ENCODE data around the gene MBNL2. TPM values are rescaled to one million over a fixed set of nuclear protein-coding genes. Genes with fewer than 3 reads are reported as not detected.

Gene MBNL2
- total and polyA plus RNA-seq, 4 donors, result 26.5 to 79.4 (median 55.7) TPM

DNA sequence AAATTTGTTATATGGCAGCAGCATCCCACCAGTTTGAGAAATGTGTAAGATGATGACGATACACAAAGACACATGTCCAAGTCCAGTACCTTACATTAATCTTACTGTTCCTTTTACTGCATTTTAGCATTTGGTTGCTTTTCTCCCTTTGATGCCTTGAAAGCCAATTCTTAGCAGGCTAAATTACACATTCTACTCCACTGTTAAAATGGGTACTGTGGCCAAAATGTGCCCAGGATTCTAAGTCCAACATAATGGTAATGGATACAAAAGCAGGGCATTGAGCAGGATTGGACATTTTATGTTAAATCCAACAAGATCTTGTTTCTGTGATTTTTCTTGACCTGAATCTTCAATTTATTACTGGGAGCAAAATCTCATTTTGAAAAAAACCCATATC is 159.1 kb downstream of the MBNL2 start:
- H3K36me3 ChIP-seq (ENCODE audit: control insufficient read depth in 1 of 2, insufficient read depth in 2 of 2, low read length in 1 of 2), result peaks cover 0 to 2% of the 10 kb centered on the region in 2 donors
- no peak for DNase-seq
- intact Hi-C loops (cut with DNase I), result no loop called here
- ATAC-seq (ENCODE audit: low FRiP score), result no peak
- no peaks in the 10 kb centered on the region for H3K27me3 ChIP-seq (ENCODE audit: control insufficient read depth in 1 of 2, insufficient read depth in 2 of 2, low read length in 1 of 2)
- peaks cover 3 to 8% of the 10 kb centered on the region in 2 donors for H3K4me1 ChIP-seq (ENCODE audit: control insufficient read depth in 1 of 2, insufficient read depth in 2 of 2, low read length in 2 of 2)
- no peaks in the 10 kb centered on the region for H3K9me3 ChIP-seq (ENCODE audit: control insufficient read depth, low read length)
- WGBS, 2 donors, result 98% methylated on average over 1 of the region's 1 CpG
- no peak overlapping the region for H3K27ac ChIP-seq (ENCODE audit: low read depth in 1 of 2, low read length in 2 of 2)
- H3K4me3 ChIP-seq (ENCODE audit: low read length in 2 of 2), result no peak overlapping the region

GRCh38 chr13:97382276-97382675 is 160.1 kb downstream of the MBNL2 start:
- no peaks in the 10 kb centered on the region for H3K36me3 ChIP-seq (ENCODE audit: control insufficient read depth in 1 of 2, insufficient read depth in 2 of 2, low read length in 1 of 2)
- 98 to 100% methylated on average over 5 of the region's 5 CpGs for WGBS, 2 donors
- peaks cover 3 to 10% of the 10 kb centered on the region in 2 donors for H3K4me1 ChIP-seq (ENCODE audit: control insufficient read depth in 1 of 2, insufficient read depth in 2 of 2, low read length in 2 of 2)
- no peaks in the 10 kb centered on the region for H3K9me3 ChIP-seq (ENCODE audit: control insufficient read depth, low read length)
- no peak for DNase-seq
- no peak overlapping the region for H3K4me3 ChIP-seq (ENCODE audit: low read length in 2 of 2)
- intact Hi-C loops (cut with DNase I), result no loop called here
- no peak for ATAC-seq (ENCODE audit: low FRiP score)
- no peak overlapping the region for H3K27ac ChIP-seq (ENCODE audit: low read depth in 1 of 2, low read length in 2 of 2)
- no peaks in the 10 kb centered on the region for H3K27me3 ChIP-seq (ENCODE audit: control insufficient read depth in 1 of 2, insufficient read depth in 2 of 2, low read length in 1 of 2)

GRCh38 chr13:97384371-97384770 is 162.2 kb downstream of the MBNL2 start:
- H3K36me3 ChIP-seq (ENCODE audit: control insufficient read depth in 1 of 2, insufficient read depth in 2 of 2, low read length in 1 of 2), result no peaks in the 10 kb centered on the region
- no peak overlapping the region for H3K4me3 ChIP-seq (ENCODE audit: low read length in 2 of 2)
- intact Hi-C loops (cut with DNase I), result no loop called here
- no peak for ATAC-seq (ENCODE audit: low FRiP score)
- DNase-seq, result no peak
- peaks cover 3 to 10% of the 10 kb centered on the region in 2 donors for H3K4me1 ChIP-seq (ENCODE audit: control insufficient read depth in 1 of 2, insufficient read depth in 2 of 2, low read length in 2 of 2)
- H3K27me3 ChIP-seq (ENCODE audit: control insufficient read depth in 1 of 2, insufficient read depth in 2 of 2, low read length in 1 of 2), result no peaks in the 10 kb centered on the region
- H3K9me3 ChIP-seq (ENCODE audit: control insufficient read depth, low read length), result no peaks in the 10 kb centered on the region
- WGBS, 2 donors, result 38 to 49% methylated on average over 2 of the region's 2 CpGs
- H3K27ac ChIP-seq (ENCODE audit: low read depth in 1 of 2, low read length in 2 of 2), result no peak overlapping the region

GRCh38 chr13:97385146-97385545 is 163.0 kb downstream of the MBNL2 start:
- peaks cover 3 to 10% of the 10 kb centered on the region in 2 donors for H3K4me1 ChIP-seq (ENCODE audit: control insufficient read depth in 1 of 2, insufficient read depth in 2 of 2, low read length in 2 of 2)

GRCh38 chr13:97385854-97386253 is 163.7 kb downstream of the MBNL2 start:
- WGBS, 2 donors, result 85 to 88% methylated on average over 3 of the region's 3 CpGs
- no peaks in the 10 kb centered on the region for H3K27me3 ChIP-seq (ENCODE audit: control insufficient read depth in 1 of 2, insufficient read depth in 2 of 2, low read length in 1 of 2)
- intact Hi-C loops (cut with DNase I), result no loop called here
- no peaks in the 10 kb centered on the region for H3K9me3 ChIP-seq (ENCODE audit: control insufficient read depth, low read length)
- ATAC-seq (ENCODE audit: low FRiP score) (no peak), DNase-seq (no peak)
- H3K36me3 ChIP-seq (ENCODE audit: control insufficient read depth in 1 of 2, insufficient read depth in 2 of 2, low read length in 1 of 2), result no peaks in the 10 kb centered on the region
- H3K27ac ChIP-seq (ENCODE audit: low read depth in 1 of 2, low read length in 2 of 2), result no peak overlapping the region
- peaks cover 3 to 10% of the 10 kb centered on the region in 2 donors for H3K4me1 ChIP-seq (ENCODE audit: control insufficient read depth in 1 of 2, insufficient read depth in 2 of 2, low read length in 2 of 2)
- no peak overlapping the region for H3K4me3 ChIP-seq (ENCODE audit: low read length in 2 of 2)

More at GRCh38 chr13:97385146-97385545, 163.0 kb downstream of the MBNL2 start:
- no peak overlapping the region for H3K27ac ChIP-seq (ENCODE audit: low read depth in 1 of 2, low read length in 2 of 2)
- H3K36me3 ChIP-seq (ENCODE audit: control insufficient read depth in 1 of 2, insufficient read depth in 2 of 2, low read length in 1 of 2), result no peaks in the 10 kb centered on the region
- H3K4me3 ChIP-seq (ENCODE audit: low read length in 2 of 2), result no peak overlapping the region
- ATAC-seq (ENCODE audit: low FRiP score), result no peak
- H3K27me3 ChIP-seq (ENCODE audit: control insufficient read depth in 1 of 2, insufficient read depth in 2 of 2, low read length in 1 of 2), result no peaks in the 10 kb centered on the region
- intact Hi-C loops (cut with DNase I), result no loop called here
- DNase-seq, result no peak
- no peaks in the 10 kb centered on the region for H3K9me3 ChIP-seq (ENCODE audit: control insufficient read depth, low read length)

DNA sequence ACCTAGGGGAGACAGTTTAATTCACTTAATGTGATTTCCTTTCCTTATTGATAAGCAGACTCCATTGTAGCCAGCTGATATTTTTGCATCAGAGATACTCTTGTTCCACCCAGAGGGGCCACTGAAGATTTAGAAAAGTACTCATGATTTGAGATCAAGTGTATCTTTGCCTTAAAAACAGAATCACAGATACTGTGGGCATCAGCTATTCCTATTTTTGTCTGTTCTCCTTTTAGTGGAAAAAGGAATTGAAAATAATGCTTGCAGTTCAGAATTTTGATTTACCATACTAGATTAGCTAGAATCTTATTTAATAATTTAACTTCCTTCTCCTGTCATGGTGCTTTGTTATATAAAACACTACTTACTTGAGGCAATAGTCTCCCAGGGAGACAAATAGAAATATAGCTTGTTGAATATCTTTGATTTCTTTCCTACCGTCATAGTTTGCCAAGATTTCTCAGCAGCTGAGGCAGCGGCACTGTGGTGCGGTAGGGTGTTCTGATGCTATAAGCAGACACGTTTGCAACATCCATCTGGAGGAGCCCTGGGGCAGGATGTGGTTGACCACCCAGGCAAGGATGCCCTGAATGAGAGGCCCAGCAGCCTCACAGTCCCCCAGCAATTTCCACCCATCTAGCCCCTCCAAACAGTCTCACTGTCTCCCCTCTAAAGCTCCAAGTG is 164.8 kb downstream of the MBNL2 start:
- intact Hi-C loops (cut with DNase I), result no loop called here

GRCh38 chr13:97387485-97387839 is 165.3 kb downstream of the MBNL2 start:
- H3K4me1 ChIP-seq (ENCODE audit: control insufficient read depth in 1 of 2, insufficient read depth in 2 of 2, low read length in 2 of 2), result peaks cover 3 to 10% of the 10 kb centered on the region in 2 donors

More for the DNA sequence above, 164.8 kb downstream of the MBNL2 start:
- peak; percentile 66 to 75 for DNase-seq
- H3K9me3 ChIP-seq (ENCODE audit: control insufficient read depth, low read length), result no peaks in the 10 kb centered on the region
- no peak overlapping the region for H3K27ac ChIP-seq (ENCODE audit: low read depth in 1 of 2, low read length in 2 of 2)
- H3K4me1 ChIP-seq (ENCODE audit: control insufficient read depth in 1 of 2, insufficient read depth in 2 of 2, low read length in 2 of 2), result peaks cover 3 to 10% of the 10 kb centered on the region in 2 donors
- no peak overlapping the region for H3K4me3 ChIP-seq (ENCODE audit: low read length in 2 of 2)
- WGBS, 2 donors, result 86 to 87% methylated on average over 4 of the region's 4 CpGs
- H3K27me3 ChIP-seq (ENCODE audit: control insufficient read depth in 1 of 2, insufficient read depth in 2 of 2, low read length in 1 of 2), result no peaks in the 10 kb centered on the region
- no peaks in the 10 kb centered on the region for H3K36me3 ChIP-seq (ENCODE audit: control insufficient read depth in 1 of 2, insufficient read depth in 2 of 2, low read length in 1 of 2)
- ATAC-seq (ENCODE audit: low FRiP score), result peak; percentile 44

DNA sequence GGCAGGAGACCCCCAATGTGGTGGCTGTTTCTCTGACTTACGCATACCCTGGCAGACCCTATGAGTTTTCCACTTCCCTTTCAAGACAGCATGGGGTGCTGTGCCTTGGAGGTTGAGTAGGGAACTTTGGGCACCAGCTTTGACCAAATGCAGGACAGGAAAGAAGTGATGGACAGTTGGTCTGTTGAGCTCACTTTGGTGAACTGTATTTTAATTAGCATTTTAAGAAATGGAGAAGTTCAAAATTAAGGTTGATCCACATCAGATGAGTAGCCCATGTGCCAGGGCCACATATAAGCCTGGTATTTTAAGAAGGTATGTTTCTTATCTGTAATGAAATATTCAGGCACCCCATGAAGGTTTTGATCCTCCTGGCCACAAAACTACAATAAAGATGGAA is 165.8 kb downstream of the MBNL2 start:
- no peak overlapping the region for H3K27ac ChIP-seq (ENCODE audit: low read depth in 1 of 2, low read length in 2 of 2)
- DNase-seq (no peak), ATAC-seq (ENCODE audit: low FRiP score) (no peak)
- H3K9me3 ChIP-seq (ENCODE audit: control insufficient read depth, low read length), result no peaks in the 10 kb centered on the region
- intact Hi-C loops (cut with DNase I), result no loop called here
- no peaks in the 10 kb centered on the region for H3K36me3 ChIP-seq (ENCODE audit: control insufficient read depth in 1 of 2, insufficient read depth in 2 of 2, low read length in 1 of 2)
- no peaks in the 10 kb centered on the region for H3K27me3 ChIP-seq (ENCODE audit: control insufficient read depth in 1 of 2, insufficient read depth in 2 of 2, low read length in 1 of 2)
- H3K4me1 ChIP-seq (ENCODE audit: control insufficient read depth in 1 of 2, insufficient read depth in 2 of 2, low read length in 2 of 2), result peaks cover 3 to 10% of the 10 kb centered on the region in 2 donors
- H3K4me3 ChIP-seq (ENCODE audit: low read length in 2 of 2), result no peak overlapping the region
- WGBS, 2 donors, result 96% methylated on average over 1 of the region's 1 CpG

More at GRCh38 chr13:97387485-97387839, 165.3 kb downstream of the MBNL2 start:
- no peak for DNase-seq
- Histone ChIP-seq H3K27me3 (ENCODE audit: control insufficient read depth in 1 of 2, insufficient read depth in 2 of 2, low read length in 1 of 2) (no peaks in the 10 kb centered on the region), H3K4me3 (ENCODE audit: low read length in 2 of 2) (no peak overlapping the region), H3K9me3 (ENCODE audit: control insufficient read depth, low read length) (no peaks in the 10 kb centered on the region), H3K27ac (ENCODE audit: low read depth in 1 of 2, low read length in 2 of 2) (no peak overlapping the region), H3K36me3 (ENCODE audit: control insufficient read depth in 1 of 2, insufficient read depth in 2 of 2, low read length in 1 of 2) (no peaks in the 10 kb centered on the region)
- peak; percentile 59 for ATAC-seq (ENCODE audit: low FRiP score)
- 94 to 96% methylated on average over 5 of the region's 5 CpGs for WGBS, 2 donors
- intact Hi-C loops (cut with DNase I), result no loop called here

DNA sequence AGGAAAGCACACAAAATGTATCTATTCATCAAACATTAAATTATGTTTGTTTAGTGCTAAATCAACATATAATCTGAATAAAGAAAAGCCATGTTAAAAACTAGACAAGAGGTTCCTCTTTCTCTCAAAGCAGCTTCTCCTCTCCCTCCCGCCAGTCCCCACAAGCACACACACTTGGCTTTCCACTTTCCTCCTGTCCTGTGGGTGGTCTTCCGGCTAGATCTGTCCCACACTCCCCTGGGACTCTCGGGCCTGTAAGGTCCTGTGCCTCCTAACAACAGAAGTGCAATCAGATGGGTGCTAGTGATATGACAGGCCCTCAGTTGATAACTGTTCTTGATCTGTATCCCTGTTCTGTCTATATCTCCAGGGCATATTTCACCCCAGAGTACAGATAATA is 166.2 kb downstream of the MBNL2 start:
- Histone ChIP-seq H3K27me3 (ENCODE audit: control insufficient read depth in 1 of 2, insufficient read depth in 2 of 2, low read length in 1 of 2) (no peaks in the 10 kb centered on the region), H3K9me3 (ENCODE audit: control insufficient read depth, low read length) (no peaks in the 10 kb centered on the region), H3K4me1 (ENCODE audit: control insufficient read depth in 1 of 2, insufficient read depth in 2 of 2, low read length in 2 of 2) (peaks cover 3 to 10% of the 10 kb centered on the region in 2 donors), H3K4me3 (ENCODE audit: low read length in 2 of 2) (no peak overlapping the region), H3K27ac (ENCODE audit: low read depth in 1 of 2, low read length in 2 of 2) (no peak overlapping the region), H3K36me3 (ENCODE audit: control insufficient read depth in 1 of 2, insufficient read depth in 2 of 2, low read length in 1 of 2) (no peaks in the 10 kb centered on the region)
- ATAC-seq (ENCODE audit: low FRiP score) (no peak), DNase-seq (no peak)
- intact Hi-C loops (cut with DNase I), result no loop called here
- WGBS, 2 donors, result 69 to 72% methylated on average over 3 of the region's 3 CpGs

Data from aorta (tissue), 5 donors.